GM18858 (cell line): ENCODE data around the gene SLC45A2.
"Not testable (repeated sequence)": the region's sequence is repeated elsewhere in the genome, so short reads cannot be mapped to it uniquely, and the experiment has no call there.

Source experiments
- ATAC-seq: cut with Tn5 transposase; IDR thresholded peaks from one replicate; pipeline ENCODE4 v1.9.1; 2021; ENCODE audit not compliant: unreplicated experiment

SLC45A2 gene

GRCh38 chr5:33969572-33970452, 14.7 kb downstream of the SLC45A2 start:
- peak; percentile 58 for ATAC-seq

GRCh38 chr5:33968211-33969005, 16.1 kb downstream of the SLC45A2 start:
- no peak for ATAC-seq

GRCh38 chr5:33966805-33967204, 17.7 kb downstream of the SLC45A2 start:
- ATAC-seq = no peak

GRCh38 chr5:33964132-33964700, 20.3 kb downstream of the SLC45A2 start:
- no peak for ATAC-seq

- ATAC-seq = no peak
Observed at GRCh38 chr5:33958176-33958575, 26.3 kb downstream of the SLC45A2 start.

- ATAC-seq = no peak
Observed at GRCh38 chr5:33957577-33958150, 26.8 kb downstream of the SLC45A2 start.

- ATAC-seq = not testable (repeated sequence)
Observed at GRCh38 chr5:33952175-33952574, 32.3 kb downstream of the SLC45A2 start.

- ATAC-seq = no peak
Observed at GRCh38 chr5:33944543-33945132, 39.9 kb downstream of the SLC45A2 start.

GRCh38 chr5:33941090-33941489, 43.4 kb downstream of the SLC45A2 start:
- no peak for ATAC-seq

- no peak for ATAC-seq
Observed at GRCh38 chr5:33939556-33940262, 44.8 kb downstream of the SLC45A2 start.

- ATAC-seq = no peak
Observed at GRCh38 chr5:33938881-33939280, 45.6 kb downstream of the SLC45A2 start.

- ATAC-seq = no peak
Observed at GRCh38 chr5:33938507-33938796, 46.0 kb downstream of the SLC45A2 start.

GRCh38 chr5:33937707-33938506, 46.6 kb downstream of the SLC45A2 start:
- no peak for ATAC-seq

- no peak for ATAC-seq
Observed at GRCh38 chr5:33937017-33937706, 47.3 kb downstream of the SLC45A2 start.

- no peak for ATAC-seq
Observed at GRCh38 chr5:33936381-33937016, 48.0 kb downstream of the SLC45A2 start, which contains the start of gene RXFP3. TSS of gene RXFP3 (plus strand) at chr5:33936386. CDS start at chr5:33936741, 355 bp downstream.

- ATAC-seq = no peak
Observed at GRCh38 chr5:33936004-33936380, 48.5 kb downstream of the SLC45A2 start.

- ATAC-seq = peak; percentile 14
Observed at GRCh38 chr5:33934176-33934575, 50.3 kb downstream of the SLC45A2 start.

- ATAC-seq = peak; percentile 82
Observed at GRCh38 chr5:33933723-33934169, 50.7 kb downstream of the SLC45A2 start.
